ENCODE results near the gene PAQR4. TPM values are rescaled to one million over a fixed set of nuclear protein-coding genes. Genes with fewer than 3 reads are reported as not detected.

Gene PAQR4
- total RNA-seq, 1 experiment from 2014 or later = 30.7 TPM

GRCh38 chr16:3012828-3013420 is 43.8 kb downstream of the PAQR4 start, which contains the start of gene CLDN9:
CLDN9 (plus strand) TSS chr16:3012923; CDS start chr16:3013363, 440 bp downstream.
- H3K4me3 ChIP-seq (ENCODE audit: low read length) = no peak within 1 kb of the TSS
- no peak within 1 kb of the TSS for H2AFZ ChIP-seq (ENCODE audit: low read length)
- no peaks in the 10 kb centered on the region for H4K20me1 ChIP-seq (ENCODE audit: insufficient read depth, low read depth, low read length)
- H3K9ac ChIP-seq (ENCODE audit: low read length) = no peak within 1 kb of the TSS
- no peaks in the 10 kb centered on the region for H3K36me3 ChIP-seq (ENCODE audit: insufficient read depth, low read length)
- H3K4me2 ChIP-seq (ENCODE audit: low read depth, low read length, poor library complexity, severe bottlenecking) = no peak within 1 kb of the TSS
- no peaks in the 10 kb centered on the region for H3K4me1 ChIP-seq (ENCODE audit: low read length)
- H3K27ac ChIP-seq (ENCODE audit: low read length) = no peak within 1 kb of the TSS
- H3K79me2 ChIP-seq (ENCODE audit: low read length) = no peaks in the 10 kb centered on the region
- no peaks in the 10 kb centered on the region for H3K9me2 ChIP-seq (replicated peaks; ENCODE audit: insufficient read depth, low read length)
- no peaks in the 10 kb centered on the region for H3K9me3 ChIP-seq (ENCODE audit: low read length)
- DNase-seq = no peak
- no peaks in the 10 kb centered on the region for H3K27me3 ChIP-seq (ENCODE audit: low read length)

- Histone ChIP-seq H3K4me2 (ENCODE audit: low read depth, low read length, poor library complexity, severe bottlenecking) (no peak overlapping the region), H3K36me3 (ENCODE audit: insufficient read depth, low read length) (no peaks in the 10 kb centered on the region), H4K20me1 (ENCODE audit: insufficient read depth, low read depth, low read length) (no peaks in the 10 kb centered on the region), H3K9me2 (replicated peaks; ENCODE audit: insufficient read depth, low read length) (no peaks in the 10 kb centered on the region), H2AFZ (ENCODE audit: low read length) (no peak overlapping the region), H3K27me3 (ENCODE audit: low read length) (no peaks in the 10 kb centered on the region), H3K9ac (ENCODE audit: low read length) (no peak overlapping the region), H3K4me3 (ENCODE audit: low read length) (no peak overlapping the region), H3K4me1 (ENCODE audit: low read length) (no peaks in the 10 kb centered on the region), H3K27ac (ENCODE audit: low read length) (no peak overlapping the region), H3K79me2 (ENCODE audit: low read length) (no peaks in the 10 kb centered on the region), H3K9me3 (ENCODE audit: low read length) (no peaks in the 10 kb centered on the region)
- DNase-seq = no peak
These were observed 44.4 kb downstream of the PAQR4 start for GRCh38 chr16:3013491-3013951.

GRCh38 chr16:3013998-3014690 is 45.0 kb downstream of the PAQR4 start:
- no peak overlapping the region for H2AFZ ChIP-seq (ENCODE audit: low read length)
- no peaks in the 10 kb centered on the region for H3K27me3 ChIP-seq (ENCODE audit: low read length)
- no peaks in the 10 kb centered on the region for H3K79me2 ChIP-seq (ENCODE audit: low read length)
- H3K36me3 ChIP-seq (ENCODE audit: insufficient read depth, low read length) = no peaks in the 10 kb centered on the region
- H3K9me3 ChIP-seq (ENCODE audit: low read length) = no peaks in the 10 kb centered on the region
- no peaks in the 10 kb centered on the region for H4K20me1 ChIP-seq (ENCODE audit: insufficient read depth, low read depth, low read length)
- H3K9me2 ChIP-seq (replicated peaks; ENCODE audit: insufficient read depth, low read length) = no peaks in the 10 kb centered on the region
- H3K4me1 ChIP-seq (ENCODE audit: low read length) = no peaks in the 10 kb centered on the region
- no peak for DNase-seq
- H3K4me3 ChIP-seq (ENCODE audit: low read length) = no peak overlapping the region
- no peak overlapping the region for H3K4me2 ChIP-seq (ENCODE audit: low read depth, low read length, poor library complexity, severe bottlenecking)
- no peak overlapping the region for H3K9ac ChIP-seq (ENCODE audit: low read length)
- no peak overlapping the region for H3K27ac ChIP-seq (ENCODE audit: low read length)

- H3K27me3 ChIP-seq (ENCODE audit: low read length) = no peaks in the 10 kb centered on the region
- H3K4me2 ChIP-seq (ENCODE audit: low read depth, low read length, poor library complexity, severe bottlenecking) = no peak overlapping the region
- no peak overlapping the region for H2AFZ ChIP-seq (ENCODE audit: low read length)
- no peaks in the 10 kb centered on the region for H3K79me2 ChIP-seq (ENCODE audit: low read length)
- H3K36me3 ChIP-seq (ENCODE audit: insufficient read depth, low read length) = no peaks in the 10 kb centered on the region
- DNase-seq = no peak
- H3K9me3 ChIP-seq (ENCODE audit: low read length) = no peaks in the 10 kb centered on the region
- no peaks in the 10 kb centered on the region for H4K20me1 ChIP-seq (ENCODE audit: insufficient read depth, low read depth, low read length)
- no peak overlapping the region for H3K4me3 ChIP-seq (ENCODE audit: low read length)
- no peak overlapping the region for H3K27ac ChIP-seq (ENCODE audit: low read length)
- H3K4me1 ChIP-seq (ENCODE audit: low read length) = peaks cover 2% of the 10 kb centered on the region
- no peaks in the 10 kb centered on the region for H3K9me2 ChIP-seq (replicated peaks; ENCODE audit: insufficient read depth, low read length)
- H3K9ac ChIP-seq (ENCODE audit: low read length) = no peak overlapping the region
These were observed 45.8 kb downstream of the PAQR4 start for GRCh38 chr16:3014971-3015370.

GRCh38 chr16:3015865-3016521 is 46.8 kb downstream of the PAQR4 start:
- no peak overlapping the region for H3K9ac ChIP-seq (ENCODE audit: low read length)
- H3K27ac ChIP-seq (ENCODE audit: low read length) = no peak overlapping the region
- H3K9me2 ChIP-seq (replicated peaks; ENCODE audit: insufficient read depth, low read length) = no peaks in the 10 kb centered on the region
- no peak overlapping the region for H2AFZ ChIP-seq (ENCODE audit: low read length)
- peaks cover 10% of the 10 kb centered on the region for H3K4me1 ChIP-seq (ENCODE audit: low read length)
- no peaks in the 10 kb centered on the region for H3K9me3 ChIP-seq (ENCODE audit: low read length)
- H3K4me3 ChIP-seq (ENCODE audit: low read length) = no peak overlapping the region
- H3K36me3 ChIP-seq (ENCODE audit: insufficient read depth, low read length) = no peaks in the 10 kb centered on the region
- H4K20me1 ChIP-seq (ENCODE audit: insufficient read depth, low read depth, low read length) = no peaks in the 10 kb centered on the region
- no peaks in the 10 kb centered on the region for H3K79me2 ChIP-seq (ENCODE audit: low read length)
- no peak overlapping the region for H3K4me2 ChIP-seq (ENCODE audit: low read depth, low read length, poor library complexity, severe bottlenecking)
- no peaks in the 10 kb centered on the region for H3K27me3 ChIP-seq (ENCODE audit: low read length)
- DNase-seq = no peak

GRCh38 chr16:3017344-3017743 is 48.2 kb downstream of the PAQR4 start:
- H3K4me1 ChIP-seq (ENCODE audit: low read length) = peaks cover 22% of the 10 kb centered on the region
- no peak overlapping the region for H3K4me3 ChIP-seq (ENCODE audit: low read length)
- no peaks in the 10 kb centered on the region for H3K9me2 ChIP-seq (replicated peaks; ENCODE audit: insufficient read depth, low read length)
- H4K20me1 ChIP-seq (ENCODE audit: insufficient read depth, low read depth, low read length) = no peaks in the 10 kb centered on the region
- no peaks in the 10 kb centered on the region for H3K9me3 ChIP-seq (ENCODE audit: low read length)
- H3K9ac ChIP-seq (ENCODE audit: low read length) = no peak overlapping the region
- H3K27me3 ChIP-seq (ENCODE audit: low read length) = no peaks in the 10 kb centered on the region
- no peak for DNase-seq
- no peaks in the 10 kb centered on the region for H3K79me2 ChIP-seq (ENCODE audit: low read length)
- H3K27ac ChIP-seq (ENCODE audit: low read length) = no peak overlapping the region
- H2AFZ ChIP-seq (ENCODE audit: low read length) = no peak overlapping the region
- no peak overlapping the region for H3K4me2 ChIP-seq (ENCODE audit: low read depth, low read length, poor library complexity, severe bottlenecking)
- H3K36me3 ChIP-seq (ENCODE audit: insufficient read depth, low read length) = no peaks in the 10 kb centered on the region

GRCh38 chr16:3017794-3018506 is 48.8 kb downstream of the PAQR4 start, which contains the start of gene CLDN6:
CLDN6 (minus strand) TSS chr16:3018183; CDS start chr16:3016021, 2,162 bp downstream.
- Histone ChIP-seq H3K27ac (ENCODE audit: low read length) (no peak within 1 kb of the TSS), H3K9ac (ENCODE audit: low read length) (no peak within 1 kb of the TSS), H2AFZ (ENCODE audit: low read length) (no peak within 1 kb of the TSS), H3K9me3 (ENCODE audit: low read length) (no peaks in the 10 kb centered on the region), H3K9me2 (replicated peaks; ENCODE audit: insufficient read depth, low read length) (no peaks in the 10 kb centered on the region), H3K27me3 (ENCODE audit: low read length) (no peaks in the 10 kb centered on the region), H3K4me2 (ENCODE audit: low read depth, low read length, poor library complexity, severe bottlenecking) (no peak within 1 kb of the TSS), H3K4me1 (ENCODE audit: low read length) (peaks cover 29% of the 10 kb centered on the region), H4K20me1 (ENCODE audit: insufficient read depth, low read depth, low read length) (no peaks in the 10 kb centered on the region), H3K79me2 (ENCODE audit: low read length) (no peaks in the 10 kb centered on the region), H3K36me3 (ENCODE audit: insufficient read depth, low read length) (no peaks in the 10 kb centered on the region), H3K4me3 (ENCODE audit: low read length) (no peak within 1 kb of the TSS)
- DNase-seq = peak; percentile 65
